Measurements from ENCODE around the gene TGFBR3L. TPM values are rescaled to one million over a fixed set of nuclear protein-coding genes. Genes with fewer than 3 reads are reported as not detected.

The TGFBR3L gene
- total and polyA plus RNA-seq, 2 of the 8 experiments (the other 6 are each of a cell fraction or from before 2014, with no cell fraction given) = 3.1 to 3.7 TPM

DNA sequence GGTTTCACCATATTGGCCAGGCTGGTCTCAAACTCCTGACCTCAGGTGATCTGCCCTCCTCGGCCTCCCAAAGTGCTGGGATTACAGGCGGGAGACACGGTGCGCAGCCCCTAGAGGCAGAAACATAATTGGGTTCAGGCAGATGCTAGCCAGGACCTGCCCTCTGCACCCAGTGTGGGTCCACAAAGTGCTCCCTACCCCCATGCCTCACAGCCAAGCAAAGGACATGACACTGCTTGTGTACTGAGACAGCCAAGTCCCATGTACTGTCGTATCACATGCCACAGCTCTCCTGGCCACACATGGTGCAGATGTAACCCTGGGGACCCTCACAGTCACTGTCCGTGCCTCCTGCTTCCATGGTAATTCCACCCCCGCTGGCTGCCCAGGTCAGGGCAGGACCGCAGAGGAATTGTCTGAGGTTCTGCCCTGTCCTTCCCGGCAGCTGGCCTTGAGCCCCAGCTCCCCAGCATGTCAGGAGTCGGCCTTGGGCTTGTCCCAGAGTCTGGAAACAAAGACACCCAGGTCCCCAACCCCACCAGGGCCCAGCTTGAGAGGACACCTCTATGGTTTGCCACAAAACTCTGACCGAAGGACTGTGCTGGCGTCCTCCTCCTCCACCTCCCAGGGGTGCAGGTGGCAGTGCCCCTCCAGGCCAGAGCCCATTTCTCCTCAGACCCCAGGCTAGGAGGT, 48.1 kb upstream of the TGFBR3L start (continued):
- TF ChIP-seq, protein P1, sequence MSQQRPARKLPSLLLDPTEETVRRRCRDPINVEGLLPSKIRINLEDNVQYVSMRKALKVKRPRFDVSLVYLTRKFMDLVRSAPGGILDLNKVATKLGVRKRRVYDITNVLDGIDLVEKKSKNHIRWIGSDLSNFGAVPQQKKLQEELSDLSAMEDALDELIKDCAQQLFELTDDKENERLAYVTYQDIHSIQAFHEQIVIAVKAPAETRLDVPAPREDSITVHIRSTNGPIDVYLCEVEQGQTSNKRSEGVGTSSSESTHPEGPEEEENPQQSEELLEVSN (IDR thresholded peaks at IDR 0.05) = no peak
- TF ChIP-seq FOSL1 (IDR thresholded peaks at IDR 0.05; ENCODE audit: insufficient read depth, low read depth, low read length) = no peak
- no peak for TF ChIP-seq TAF1 (IDR thresholded peaks at IDR 0.05; ENCODE audit: low read depth, low read length)
- peak; percentile 68; the same call in 1 of the 2 replicates for TF ChIP-seq POLR2AphosphoS5 (IDR thresholded peaks at IDR 0.05; ENCODE audit: low read depth, low read length)
- TF ChIP-seq ASH2L (IDR thresholded peaks at IDR 0.05; ENCODE audit: low read length) = no peak
- no peak for TF ChIP-seq GTF2F1 (IDR thresholded peaks at IDR 0.05; ENCODE audit: borderline replicate concordance, low read depth, low read length)
- TF ChIP-seq HDAC2 (IDR thresholded peaks at IDR 0.05; ENCODE audit: borderline replicate concordance in 1 of 2, low read depth in 2 of 2, low read length in 2 of 2) = no peak
- TF ChIP-seq RAD21 (IDR thresholded peaks at IDR 0.05 in 1 of 2, conservative IDR thresholded peaks at IDR 0.05 in 1 of 2; ENCODE audit: low read depth in 2 of 2, low read length in 2 of 2) = no peak
- TF ChIP-seq CEBPB (IDR thresholded peaks at IDR 0.05; ENCODE audit: low read depth, low read length) = no peak
- TF ChIP-seq EP300 (IDR thresholded peaks at IDR 0.05; ENCODE audit: borderline replicate concordance in 1 of 2, low read depth in 2 of 2, low read length in 2 of 2) = no peak

Data from H1 (cell line).